IgD-negative memory B cell (primary cell): ENCODE data around the gene SIM1. TPM values are rescaled to one million over a fixed set of nuclear protein-coding genes. Genes with fewer than 3 reads are reported as not detected.

Experiments
- H3K27ac Mint-ChIP-seq, 3 donors: one replicate each; pipeline ENCODE4 v1.8.0; 2020 to 2022; ENCODE audit warnings: mild to moderate bottlenecking in 3 of 3, mixed read lengths in 3 of 3, moderate library complexity in 1 of 3
- H3K27me3 Mint-ChIP-seq: one replicate; pipeline ENCODE4 v1.8.0; 2021; ENCODE audit warnings: mixed read lengths
- H3K36me3 Mint-ChIP-seq: one replicate; pipeline ENCODE4 v1.8.0; 2020; ENCODE audit warnings: mild to moderate bottlenecking, mixed read lengths
- H3K4me1 Mint-ChIP-seq, 3 donors: one replicate each; pipeline ENCODE4 v1.8.0; 2020 to 2022; ENCODE audit warnings: mixed read lengths in 3 of 3, mild to moderate bottlenecking in 1 of 3
- H3K4me3 Mint-ChIP-seq, 4 donors: one replicate each; pipeline ENCODE4 v1.8.0; 2020 to 2022; ENCODE audit warnings: mild to moderate bottlenecking in 4 of 4, mixed read lengths in 4 of 4, moderate library complexity in 3 of 4
- H3K9me3 Mint-ChIP-seq, 3 donors: one replicate each; pipeline ENCODE4 v1.8.0; 2020 to 2021; ENCODE audit warnings: mixed read lengths in 3 of 3, mild to moderate bottlenecking in 1 of 3
- polyA plus RNA-seq: library from polyadenylated mRNA; unstranded; fragments of 300-500 nt; fragmentation: Illumina TruSeq; gene quantifications from one replicate; pipeline ENCODE4 v1.2.3, GENCODE V29; 2021

SIM1 gene
- polyA plus RNA-seq, 1 donor from 2014 or later = not detected

DNA sequence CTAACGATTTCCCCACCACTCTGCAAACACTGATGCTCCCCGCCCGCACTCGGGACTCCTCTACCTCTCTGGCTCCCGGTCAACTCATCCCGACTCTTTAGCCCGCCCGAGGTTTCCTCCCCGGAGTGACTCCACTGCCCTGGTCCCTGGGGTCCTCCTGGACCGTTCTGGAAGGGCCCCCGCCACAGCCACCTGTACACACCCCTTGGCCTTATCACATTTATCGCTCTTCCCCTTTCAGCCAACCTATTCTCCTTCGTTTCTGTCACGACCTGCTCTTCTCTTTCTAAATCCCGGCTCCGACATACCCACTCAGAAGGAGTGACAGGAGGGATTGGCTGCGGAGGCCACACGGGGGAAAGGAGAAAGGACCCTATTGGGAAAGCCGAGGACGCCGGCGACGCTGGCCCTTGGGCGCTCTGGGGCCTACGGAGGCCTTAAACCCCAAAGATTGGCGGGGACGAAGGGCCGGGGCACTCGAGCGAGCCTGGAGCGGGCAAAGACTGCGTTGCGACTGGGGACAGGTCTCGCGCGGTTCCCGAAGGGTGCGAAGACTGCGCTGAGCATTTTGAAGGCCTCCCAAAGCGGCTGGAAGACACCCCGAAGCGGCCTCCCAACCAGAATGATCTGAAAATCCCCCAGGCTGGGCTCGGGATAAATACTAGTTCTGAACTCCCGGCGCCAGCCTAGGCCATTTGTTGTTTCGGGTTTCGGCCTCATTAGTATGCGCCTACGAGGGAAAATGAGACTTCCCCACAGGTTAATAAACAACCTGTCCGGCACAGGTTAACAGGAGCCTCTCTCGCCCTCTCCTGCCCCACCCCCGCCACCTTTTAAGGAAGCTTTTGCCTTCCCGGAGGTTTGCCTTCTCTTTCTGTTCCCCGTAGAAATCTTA lies 9.2 kb downstream of the SIM1 start:
- Mint-ChIP-seq H3K27me3 (peaks cover 58% of the 10 kb centered on the region), H3K27ac (peak overlapping the region; percentile 70 to 92 (median 85))

GRCh38 chr6:100454551-100455229 lies 10.0 kb downstream of the SIM1 start:
- H3K27ac Mint-ChIP-seq = peak overlapping the region; percentile 70 to 92 (median 85)
- H3K9me3 Mint-ChIP-seq = peaks cover 0 to 24% (median 19%) of the 10 kb centered on the region in 3 donors
- H3K36me3 Mint-ChIP-seq = peaks cover 1% of the 10 kb centered on the region
- H3K27me3 Mint-ChIP-seq = peaks cover 54% of the 10 kb centered on the region
- H3K4me1 Mint-ChIP-seq = peaks cover 0 to 5% (median 3%) of the 10 kb centered on the region in 3 donors
- peak overlapping the region in 3 of 4 donors; percentile 7 to 83 (median 52) for H3K4me3 Mint-ChIP-seq

More for the DNA sequence above, 9.2 kb downstream of the SIM1 start:
- H3K36me3 Mint-ChIP-seq = peaks cover 1% of the 10 kb centered on the region
- peaks cover 0 to 27% (median 19%) of the 10 kb centered on the region in 3 donors for H3K9me3 Mint-ChIP-seq
- peak overlapping the region in 2 of 4 donors; percentile 52 to 83 for H3K4me3 Mint-ChIP-seq
- H3K4me1 Mint-ChIP-seq = peaks cover 0 to 5% (median 3%) of the 10 kb centered on the region in 3 donors

DNA sequence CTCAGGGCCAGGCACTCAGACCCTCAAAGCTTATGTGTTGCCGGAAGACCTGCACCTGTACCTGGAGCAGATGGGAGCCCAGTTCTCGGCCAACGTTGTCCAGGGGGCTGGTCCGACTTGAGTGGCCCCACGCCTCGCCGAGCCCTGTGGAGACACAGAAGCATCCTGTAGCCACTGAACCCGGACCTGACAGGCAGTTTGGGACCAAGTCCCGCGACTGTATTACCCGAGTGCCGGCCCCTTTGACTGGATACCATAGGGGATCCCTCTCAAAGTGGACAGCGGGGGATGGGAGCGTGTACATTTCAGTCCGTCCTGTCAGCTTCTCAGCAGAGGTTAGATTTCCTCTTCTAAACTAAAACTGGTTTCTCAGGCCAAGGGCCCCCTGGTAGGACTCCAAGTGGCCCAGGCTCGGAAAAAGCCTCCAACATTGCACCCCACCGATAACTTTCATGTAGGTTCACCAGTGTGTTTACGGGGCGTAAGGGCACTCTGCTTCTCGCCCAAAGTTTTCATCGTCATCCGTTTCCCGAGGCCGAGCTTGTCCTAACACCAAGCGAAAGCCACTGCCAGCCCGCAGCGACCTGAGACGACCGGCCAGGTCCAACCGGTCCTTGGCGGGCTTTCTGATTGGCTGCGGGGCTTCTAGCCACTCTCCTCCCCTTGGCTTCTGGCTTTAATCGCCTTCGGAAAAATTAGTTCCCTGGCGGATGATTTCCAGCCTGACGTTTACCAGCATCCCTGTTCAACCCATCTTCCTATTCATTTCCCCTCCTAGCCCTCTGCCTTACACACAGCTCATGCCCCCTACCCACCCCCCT lies 10.8 kb downstream of the SIM1 start:
- peaks cover 1% of the 10 kb centered on the region for H3K36me3 Mint-ChIP-seq
- peaks cover 0 to 20% (median 17%) of the 10 kb centered on the region in 3 donors for H3K9me3 Mint-ChIP-seq
- H3K4me3 Mint-ChIP-seq = peak overlapping the region in 2 of 4 donors; percentile 7 to 35
- peak overlapping the region in 1 of 3 donors; percentile 70 for H3K27ac Mint-ChIP-seq
- H3K4me1 Mint-ChIP-seq = peaks cover 0 to 5% (median 3%) of the 10 kb centered on the region in 3 donors
- H3K27me3 Mint-ChIP-seq = peaks cover 53% of the 10 kb centered on the region

DNA sequence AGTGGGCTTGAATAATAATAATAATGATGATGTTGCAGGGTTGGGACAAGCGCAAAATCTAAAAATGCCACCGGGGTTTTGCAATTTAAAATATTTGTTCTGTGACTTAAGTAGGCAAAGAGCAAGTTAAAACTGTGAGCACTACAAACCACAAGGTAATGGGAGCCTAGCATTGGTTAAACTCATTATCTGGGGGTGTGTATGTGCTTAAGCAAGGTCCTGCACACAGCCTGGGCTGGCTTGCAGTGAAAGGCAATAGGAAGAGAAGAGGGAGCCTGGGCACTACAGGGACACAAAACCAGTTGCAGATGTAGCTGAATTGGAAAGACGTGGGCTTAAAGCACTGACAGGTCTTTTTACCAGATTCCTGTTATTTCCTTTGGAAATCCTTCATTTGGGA lies 11.7 kb downstream of the SIM1 start:
- H3K27ac Mint-ChIP-seq = peak overlapping the region in 1 of 3 donors; percentile 8
- peak overlapping the region in 2 of 4 donors; percentile 19 to 68 for H3K4me3 Mint-ChIP-seq
- peaks cover 1% of the 10 kb centered on the region for H3K36me3 Mint-ChIP-seq
- H3K4me1 Mint-ChIP-seq = peaks cover 0 to 5% (median 3%) of the 10 kb centered on the region in 3 donors
- H3K9me3 Mint-ChIP-seq = peaks cover 0 to 20% (median 14%) of the 10 kb centered on the region in 3 donors
- H3K27me3 Mint-ChIP-seq = peaks cover 55% of the 10 kb centered on the region

DNA sequence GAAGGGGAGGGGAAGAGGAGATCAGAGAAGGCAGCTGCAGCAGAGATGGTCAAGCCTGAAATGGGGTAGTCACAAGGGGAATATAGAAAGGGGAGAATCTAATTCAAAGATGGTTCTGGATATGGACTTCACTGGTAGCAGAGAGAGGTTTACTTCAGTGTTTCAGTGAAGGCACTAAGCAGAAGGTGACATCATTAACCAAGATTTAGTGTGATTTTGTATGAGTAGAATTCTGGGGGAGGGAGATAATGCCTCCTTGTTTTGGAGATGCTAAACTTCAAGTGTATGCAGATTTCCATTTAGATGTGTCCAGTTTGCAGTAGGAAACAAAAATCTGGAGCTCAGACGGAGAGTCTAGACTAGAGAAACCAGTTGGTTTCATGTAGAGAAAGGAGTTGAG lies 13.1 kb downstream of the SIM1 start:
- Mint-ChIP-seq H3K4me3 (no peak overlapping the region), H3K4me1 (peaks cover 0 to 7% (median 5%) of the 10 kb centered on the region in 3 donors)

GRCh38 chr6:100449239-100449691 lies 15.5 kb downstream of the SIM1 start:
- Mint-ChIP-seq H3K27ac (no peak overlapping the region), H3K9me3 (peaks cover 0 to 4% (median 0%) of the 10 kb centered on the region in 3 donors), H3K4me1 (peaks cover 0 to 5% (median 3%) of the 10 kb centered on the region in 3 donors), H3K27me3 (peaks cover 51% of the 10 kb centered on the region), H3K36me3 (no peaks in the 10 kb centered on the region), H3K4me3 (peak overlapping the region in 2 of 4 donors; percentile 22 to 52)

More for the DNA sequence above, 13.1 kb downstream of the SIM1 start:
- Mint-ChIP-seq H3K27me3 (peaks cover 60% of the 10 kb centered on the region), H3K36me3 (peaks cover 1% of the 10 kb centered on the region), H3K9me3 (peaks cover 0 to 13% (median 11%) of the 10 kb centered on the region in 3 donors), H3K27ac (no peak overlapping the region)

GRCh38 chr6:100447900-100448748 lies 16.6 kb downstream of the SIM1 start:
- Mint-ChIP-seq H3K4me1 (peaks cover 0 to 5% (median 3%) of the 10 kb centered on the region in 3 donors), H3K27me3 (peaks cover 44% of the 10 kb centered on the region), H3K9me3 (peaks cover 0 to 2% (median 0%) of the 10 kb centered on the region in 3 donors), H3K36me3 (no peaks in the 10 kb centered on the region), H3K27ac (peak overlapping the region in 2 of 3 donors; percentile 3 to 32), H3K4me3 (no peak overlapping the region)

DNA sequence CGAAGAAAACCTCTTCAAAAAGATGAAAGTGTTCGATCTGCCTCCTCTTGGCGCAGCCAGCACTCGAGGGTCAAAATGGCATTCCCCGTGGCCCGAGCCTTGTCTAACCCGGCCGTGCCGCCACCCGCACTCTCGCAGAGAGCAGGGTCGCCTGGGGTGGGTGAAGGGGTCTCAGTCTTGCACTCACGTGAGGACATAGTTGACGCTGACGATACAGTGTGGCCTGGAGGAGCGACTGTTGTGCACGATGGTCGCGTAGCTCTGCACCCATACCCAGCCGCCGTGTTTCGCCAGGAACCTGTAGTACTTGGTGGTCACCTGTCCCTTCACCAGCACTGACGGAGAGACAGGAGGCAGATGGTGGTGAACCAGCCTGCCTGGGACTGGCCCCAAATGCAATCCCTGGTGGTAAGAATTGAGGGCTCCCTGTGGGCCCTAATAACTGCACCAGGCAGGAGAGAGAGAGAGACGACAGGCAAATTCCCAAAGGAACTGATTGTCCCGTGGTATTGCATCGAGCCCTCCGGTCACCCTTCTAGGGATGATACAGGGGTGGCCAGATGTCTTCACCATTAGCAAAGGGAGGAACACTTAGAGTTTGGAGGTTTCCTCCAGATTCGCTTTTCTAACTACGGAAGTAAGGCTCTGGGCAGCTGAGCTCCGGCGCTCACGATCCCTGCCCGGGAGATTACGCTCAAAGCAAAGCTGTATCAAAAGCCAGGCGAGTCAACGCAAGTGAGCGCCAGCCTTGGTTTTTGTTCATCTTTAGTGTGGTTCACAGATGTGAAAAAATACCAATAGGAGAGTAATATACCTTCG lies 17.4 kb downstream of the SIM1 start:
- Mint-ChIP-seq H3K27ac (peak overlapping the region in 2 of 3 donors; percentile 3 to 11), H3K9me3 (peaks cover 0 to 2% (median 0%) of the 10 kb centered on the region in 3 donors), H3K27me3 (peaks cover 44% of the 10 kb centered on the region), H3K4me1 (peaks cover 0 to 5% (median 3%) of the 10 kb centered on the region in 3 donors), H3K4me3 (peak overlapping the region in 2 of 4 donors; percentile 10 to 23), H3K36me3 (no peaks in the 10 kb centered on the region)

DNA sequence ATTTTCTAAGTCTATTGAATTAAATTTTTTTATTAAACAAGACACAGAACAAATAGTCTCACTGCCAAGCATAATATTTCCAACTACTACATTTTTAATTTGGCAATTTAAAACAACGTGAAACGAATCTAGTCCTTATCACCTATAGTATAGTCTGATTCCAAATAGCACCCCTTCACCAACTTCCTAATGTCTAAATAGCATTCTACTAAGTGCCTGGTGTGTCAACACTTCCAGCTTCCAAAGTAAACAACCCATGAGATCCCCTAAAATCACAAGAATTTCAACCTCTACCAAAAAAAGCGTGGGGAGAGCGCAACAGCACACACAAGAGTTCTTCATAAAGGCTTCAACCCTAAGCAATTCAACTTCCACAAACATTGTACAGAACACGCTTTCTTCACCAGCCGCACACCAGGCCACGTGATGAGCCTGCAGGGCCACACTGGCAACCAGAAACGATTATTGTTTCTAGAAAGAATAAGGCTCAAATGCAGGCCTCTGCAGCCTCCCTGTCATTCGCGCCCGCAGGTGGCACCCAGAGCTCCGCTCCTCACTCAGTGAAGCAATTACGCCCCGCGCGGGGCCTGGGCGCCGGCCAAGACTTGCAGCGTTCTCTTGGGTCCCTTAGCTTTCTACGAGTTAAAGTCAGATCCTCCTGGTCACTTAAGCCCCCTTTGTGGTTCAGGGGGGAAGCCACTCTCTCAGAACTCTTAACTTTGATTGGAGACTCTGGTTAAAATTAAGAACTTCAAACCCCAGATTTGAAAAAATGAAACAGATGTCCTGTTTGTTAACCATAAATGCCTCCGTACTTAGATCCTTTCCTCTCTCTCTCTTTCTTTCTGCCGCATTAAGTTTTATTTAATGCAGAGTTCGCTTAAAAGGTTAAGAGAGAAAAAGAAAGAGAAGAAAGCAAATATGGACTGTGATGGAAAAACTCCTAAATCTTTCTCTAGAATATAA lies 18.3 kb downstream of the SIM1 start:
- H3K27me3 Mint-ChIP-seq = peaks cover 45% of the 10 kb centered on the region
- H3K27ac Mint-ChIP-seq = peak overlapping the region in 2 of 3 donors; percentile 3 to 11
- H3K36me3 Mint-ChIP-seq = peaks cover 3% of the 10 kb centered on the region
- peak overlapping the region in 3 of 4 donors; percentile 19 to 63 (median 22) for H3K4me3 Mint-ChIP-seq
- H3K9me3 Mint-ChIP-seq = peaks cover 0 to 2% (median 0%) of the 10 kb centered on the region in 3 donors
- peaks cover 0 to 5% (median 3%) of the 10 kb centered on the region in 3 donors for H3K4me1 Mint-ChIP-seq

GRCh38 chr6:100445512-100445911 lies 19.2 kb downstream of the SIM1 start:
- peaks cover 0 to 5% (median 3%) of the 10 kb centered on the region in 3 donors for H3K4me1 Mint-ChIP-seq
- no peak overlapping the region for H3K4me3 Mint-ChIP-seq
- peaks cover 3% of the 10 kb centered on the region for H3K36me3 Mint-ChIP-seq
- H3K27ac Mint-ChIP-seq = no peak overlapping the region
- peaks cover 51% of the 10 kb centered on the region for H3K27me3 Mint-ChIP-seq
- H3K9me3 Mint-ChIP-seq = peaks cover 0 to 2% (median 0%) of the 10 kb centered on the region in 3 donors

GRCh38 chr6:100440935-100441334 lies 23.8 kb downstream of the SIM1 start:
- peaks cover 3% of the 10 kb centered on the region for H3K36me3 Mint-ChIP-seq
- H3K4me1 Mint-ChIP-seq = no peaks in the 10 kb centered on the region
- no peak overlapping the region for H3K27ac Mint-ChIP-seq
- H3K4me3 Mint-ChIP-seq = no peak overlapping the region
- H3K27me3 Mint-ChIP-seq = peaks cover 20% of the 10 kb centered on the region
- H3K9me3 Mint-ChIP-seq = peaks cover 0 to 3% (median 0%) of the 10 kb centered on the region in 3 donors

GRCh38 chr6:100435299-100435698 lies 29.4 kb downstream of the SIM1 start:
- Mint-ChIP-seq H3K4me3 (no peak overlapping the region), H3K36me3 (no peaks in the 10 kb centered on the region), H3K27ac (no peak overlapping the region), H3K4me1 (no peaks in the 10 kb centered on the region), H3K27me3 (peaks cover 6% of the 10 kb centered on the region), H3K9me3 (peaks cover 0 to 3% (median 0%) of the 10 kb centered on the region in 3 donors)
